Nephron progenitor cell (in vitro differentiated cells): Measurements from ENCODE around the gene PROKR2.

Experiments used
- DNase-seq: peaks from one replicate; pipeline ENCODE4 v3.0.0; 2021
- H3K27ac Mint-ChIP-seq: 2 replicates; pipeline ENCODE4 v1.8.0; 2021; ENCODE audit warnings: mild to moderate bottlenecking, moderate library complexity, mixed read lengths
- H3K27me3 Mint-ChIP-seq: 2 replicates; pipeline ENCODE4 v1.8.0; 2021; ENCODE audit warnings: mild to moderate bottlenecking, low read depth, mixed read lengths; ENCODE audit not compliant: poor library complexity
- H3K36me3 Mint-ChIP-seq: 2 replicates; pipeline ENCODE4 v1.8.0; 2021; ENCODE audit warnings: low read depth, mixed read lengths
- H3K4me1 Mint-ChIP-seq: 2 replicates; pipeline ENCODE4 v1.8.0; 2021; ENCODE audit warnings: mixed read lengths
- H3K4me3 Mint-ChIP-seq: 2 replicates; pipeline ENCODE4 v1.8.0; 2021; ENCODE audit warnings: mild to moderate bottlenecking, moderate library complexity, mixed read lengths
- H3K9me3 Mint-ChIP-seq: 2 replicates; pipeline ENCODE4 v1.8.0; 2021; ENCODE audit warnings: mild to moderate bottlenecking, moderate library complexity, mixed read lengths
- CTCF ChIP-seq: fragments of 200-600 bp; sonication (generic); IDR thresholded peaks from 2 replicates; pipeline ENCODE4 v1.5.0; 2021; ENCODE audit warnings: antibody characterized with exemption

PROKR2 gene

DNA sequence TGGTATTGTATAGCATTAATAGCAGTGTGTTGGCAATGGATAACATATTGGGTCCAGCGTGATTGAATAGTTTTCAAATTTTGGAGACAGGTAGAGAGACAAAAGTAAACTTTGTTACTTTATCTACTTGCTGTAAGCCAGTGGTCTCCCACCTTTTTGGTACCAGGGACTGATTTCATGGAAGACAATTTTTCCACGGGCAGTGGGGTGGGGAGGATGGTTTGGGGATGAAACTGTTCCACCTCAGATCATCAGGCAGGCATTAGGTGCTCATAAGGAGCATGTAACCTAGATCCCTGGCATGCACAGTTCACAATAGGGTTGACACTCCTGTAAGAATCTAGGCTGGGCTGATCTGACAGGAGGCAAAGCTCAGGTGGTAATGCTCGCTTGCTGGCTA is 14.6 kb upstream of the PROKR2 start:
- Mint-ChIP-seq H3K27ac (no peak overlapping the region), H3K4me3 (no peak overlapping the region), H3K9me3 (no peaks in the 10 kb centered on the region), H3K4me1 (no peaks in the 10 kb centered on the region), H3K27me3 (peaks cover 21% of the 10 kb centered on the region), H3K36me3 (no peaks in the 10 kb centered on the region)
- TF ChIP-seq CTCF, result no peak
- no peak for DNase-seq

GRCh38 chr20:5328268-5328667 is 11.5 kb upstream of the PROKR2 start:
- H3K27me3 Mint-ChIP-seq, result peaks cover 26% of the 10 kb centered on the region
- H3K27ac Mint-ChIP-seq, result no peak overlapping the region
- no peak for DNase-seq
- no peaks in the 10 kb centered on the region for H3K9me3 Mint-ChIP-seq
- no peaks in the 10 kb centered on the region for H3K36me3 Mint-ChIP-seq
- TF ChIP-seq CTCF, result no peak
- H3K4me1 Mint-ChIP-seq, result no peaks in the 10 kb centered on the region
- H3K4me3 Mint-ChIP-seq, result no peak overlapping the region

GRCh38 chr20:5327356-5327755 is 10.6 kb upstream of the PROKR2 start:
- DNase-seq, result no peak
- Mint-ChIP-seq H3K36me3 (no peaks in the 10 kb centered on the region), H3K4me3 (no peak overlapping the region), H3K27me3 (peaks cover 29% of the 10 kb centered on the region), H3K4me1 (no peaks in the 10 kb centered on the region), H3K9me3 (no peaks in the 10 kb centered on the region), H3K27ac (no peak overlapping the region)
- no peak for TF ChIP-seq CTCF

- peaks cover 4% of the 10 kb centered on the region for H3K4me1 Mint-ChIP-seq
- no peak for TF ChIP-seq CTCF
- peaks cover 87% of the 10 kb centered on the region for H3K27me3 Mint-ChIP-seq
- peaks cover 20% of the 10 kb centered on the region for H3K9me3 Mint-ChIP-seq
- H3K4me3 Mint-ChIP-seq, result peak overlapping the region; percentile 70
- DNase-seq, result peak; percentile 24
- no peaks in the 10 kb centered on the region for H3K36me3 Mint-ChIP-seq
- no peak overlapping the region for H3K27ac Mint-ChIP-seq
Measured at GRCh38 chr20:5315807-5316187, 957 bp downstream of the PROKR2 start.

DNA sequence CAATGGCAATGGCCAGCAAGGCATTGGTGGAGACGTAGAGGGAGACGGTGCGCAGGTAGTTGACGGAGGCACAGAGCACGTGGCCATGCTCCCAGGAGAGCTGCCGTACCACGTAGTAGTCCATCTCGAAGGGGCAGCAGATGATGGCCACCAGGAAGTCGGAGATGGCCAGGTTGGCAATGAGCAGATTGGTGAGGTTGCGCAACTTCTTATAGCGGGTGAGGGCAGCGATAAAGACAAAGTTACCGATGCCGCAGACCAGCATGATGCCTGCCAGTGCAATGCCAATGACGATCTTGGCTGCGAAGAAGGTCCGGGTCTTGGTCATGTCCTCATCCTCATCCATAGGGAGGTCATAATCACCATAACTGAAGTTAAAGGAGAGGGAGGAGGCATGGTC is 2.8 kb downstream of the PROKR2 start:
- no peak for TF ChIP-seq CTCF
- peaks cover 4% of the 10 kb centered on the region for H3K4me1 Mint-ChIP-seq
- H3K27me3 Mint-ChIP-seq, result peaks cover 74% of the 10 kb centered on the region
- H3K36me3 Mint-ChIP-seq, result peaks cover under 1% of the 10 kb centered on the region
- peaks cover 39% of the 10 kb centered on the region for H3K9me3 Mint-ChIP-seq
- DNase-seq, result no peak
- no peak overlapping the region for H3K4me3 Mint-ChIP-seq
- H3K27ac Mint-ChIP-seq, result no peak overlapping the region

DNA sequence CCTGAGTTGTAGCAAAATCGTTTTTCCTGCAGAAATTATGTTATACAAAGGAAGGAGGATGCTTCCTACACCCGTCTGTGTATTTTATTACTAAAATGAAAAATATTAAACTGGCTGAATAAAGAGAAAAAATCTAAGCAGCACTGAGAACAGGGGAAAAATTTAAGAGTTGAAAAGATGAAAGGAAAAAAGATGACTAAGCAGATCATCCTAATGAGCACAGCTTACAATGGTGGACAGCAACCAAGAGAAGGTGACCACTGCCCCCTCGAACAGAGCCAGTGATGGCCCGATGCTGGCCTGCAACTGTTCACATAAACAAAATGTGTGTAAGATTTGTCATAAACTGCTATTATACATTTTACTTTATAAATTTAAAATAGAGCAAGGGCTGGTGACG is 4.2 kb downstream of the PROKR2 start:
- Mint-ChIP-seq H3K36me3 (peaks cover 5% of the 10 kb centered on the region), H3K4me1 (peaks cover 4% of the 10 kb centered on the region), H3K9me3 (peaks cover 53% of the 10 kb centered on the region)

More for the DNA sequence above, 4.2 kb downstream of the PROKR2 start:
- DNase-seq, result no peak
- no peak overlapping the region for H3K27ac Mint-ChIP-seq
- H3K4me3 Mint-ChIP-seq, result no peak overlapping the region
- no peak for TF ChIP-seq CTCF
- peaks cover 63% of the 10 kb centered on the region for H3K27me3 Mint-ChIP-seq
